Measurements from ENCODE around the gene PRR29. TPM values are rescaled to one million over a fixed set of nuclear protein-coding genes. Genes with fewer than 3 reads are reported as not detected.

Gene PRR29
- total RNA-seq (0.78 and 1.2 TPM in 2 replicates), polyA plus RNA-seq (0.39 and 0.60 TPM in 2 replicates), polyA minus RNA-seq (0.40 and 0.46 TPM in 2 replicates), Bru-seq, nascent RNA (percentile 11 among the genes with signal in this experiment), BruChase-seq, experiment 1, labeled RNA remaining after a 6-hour chase (percentile 15 among the genes with signal in this experiment), BruChase-seq, experiment 2, labeled RNA remaining after a 2-hour chase (percentile 11 among the genes with signal in this experiment)
- polyA plus RNA-seq (2011; cell fraction: cytosol; rRNA removed) = 0.22 and 0.25 TPM in 2 replicates
- 1.1 TPM in 2 replicates for polyA plus RNA-seq (2011; cell fraction: nucleus; rRNA removed)
- 27.6 and 50.2 TPM in 2 replicates for polyA plus RNA-seq (2012)
- polyA minus RNA-seq (2011; cell fraction: cytosol; rRNA and poly(A)+ RNA removed) = not detected
- 0.53 and 0.77 TPM in 2 replicates for polyA minus RNA-seq (2011; cell fraction: nucleus; rRNA and poly(A)+ RNA removed)
- long read RNA-seq, partial matches to known transcripts = 0 of 7 reads
- long read RNA-seq, other reads (novel, unspliced or antisense) = 5 of 7 reads

- intact Hi-C loops (cut with micrococcal nuclease) (loop anchor here (1.0 kb wide), 1 partner anchor 27 kb away; no protein-coding TSS in a partner anchor), dilution Hi-C loops (cut with MboI; ENCODE audit: extremely low pct_ligation_motif_present, low sequenced_read_pairs) (no loop called here)
- DNase-seq (ENCODE audit: low read depth, low spot score) (peak; percentile 71), FAIRE-seq (peak; percentile 68)
- Histone ChIP-seq H3K9ac (replicated peaks; ENCODE audit: extremely low read depth, insufficient read depth, low read length) (peak within 1 kb of the TSS; percentile 19), H3K79me2 (ENCODE audit: control insufficient read depth, insufficient read depth, low read length) (peaks cover 5% of the 10 kb centered on the region), H3K4me1 (ENCODE audit: control insufficient read depth, extremely low read depth, insufficient read depth, low read length) (peaks cover 42% of the 10 kb centered on the region), H3K27ac (ENCODE audit: insufficient read depth, low read depth, low read length) (peak within 1 kb of the TSS; percentile 23), H3K4me3 (replicated peaks in 1 of 3; ENCODE audit: insufficient read depth in 1 of 3, low read depth in 1 of 3, low read length in 3 of 3) (peak within 1 kb of the TSS; percentile 12 to 59 (median 37)), H4K20me1 (replicated peaks; ENCODE audit: control insufficient read depth, extremely low read depth, insufficient read depth, low read length) (no peaks in the 10 kb centered on the region), H3K9me3 (replicated peaks; ENCODE audit: control insufficient read depth, insufficient read depth, low read length) (no peaks in the 10 kb centered on the region), H2AFZ (ENCODE audit: low read depth, low read length) (peak within 1 kb of the TSS; percentile 72), H3K4me2 (ENCODE audit: insufficient read depth, low read length) (peak within 1 kb of the TSS; percentile 71), H3K36me3 (ENCODE audit: control insufficient read depth in 2 of 2, extremely low read depth in 1 of 2, insufficient read depth in 2 of 2, low read length in 2 of 2) (peaks cover 7 to 9% of the 10 kb centered on the region in 2 experiments), H3K27me3 (ENCODE audit: control insufficient read depth in 2 of 2, insufficient read depth in 2 of 2, low read length in 2 of 2) (no peaks in the 10 kb centered on the region), H3K9me1 (replicated peaks; ENCODE audit: control insufficient read depth, extremely low read depth, insufficient read depth, low read length) (no peaks in the 10 kb centered on the region)
- no TSS peak for BruUV-seq (replicated peaks)
- no peak for TF ChIP-seq FOS (IDR thresholded peaks at IDR 0.05; ENCODE audit: borderline replicate concordance, insufficient read depth, low read length)
- no peak for TF ChIP-seq MAX (IDR thresholded peaks at IDR 0.05; ENCODE audit: insufficient read depth, insufficient read length)
- no peak for TF ChIP-seq POLR2A (IDR thresholded peaks at IDR 0.05; ENCODE audit: low read depth, low read length)
- TF ChIP-seq POLR2AphosphoS5 (IDR thresholded peaks at IDR 0.05; ENCODE audit: insufficient read depth, low read depth, low read length) = no peak
- CTCF ChIA-PET = interaction anchor here (0.8 to 6.6 kb wide), 8 partner anchors 8 to 284 kb away, joined by 4 to 113 read pairs (median 12); partner anchors contain the start of genes GH1 and ICAM2
- POLR2A ChIA-PET = interaction anchor here (1.1 kb wide), 1 partner anchor 147 kb away, joined by 4 read pairs; no protein-coding TSS in a partner anchor
These were observed at the start of gene PRR29 for GRCh38 chr17:63998050-63998720. Gene PRR29 (plus strand): TSS chr17:63998351. CDS start chr17:63998365, 14 bp downstream.

- H3K27me3 ChIP-seq (ENCODE audit: control insufficient read depth in 2 of 2, insufficient read depth in 2 of 2, low read length in 2 of 2) = no peaks in the 10 kb centered on the region
- ChIA-PET POLR2A (no interaction called here), CTCF (interaction anchor here (0.7 kb wide), 2 partner anchors 42 to 77 kb away, joined by 3 read pairs; no protein-coding TSS in a partner anchor)
- H3K9me1 ChIP-seq (replicated peaks; ENCODE audit: control insufficient read depth, extremely low read depth, insufficient read depth, low read length) = no peaks in the 10 kb centered on the region
- H2AFZ ChIP-seq (ENCODE audit: low read depth, low read length) = no peak overlapping the region
- no peaks in the 10 kb centered on the region for H3K9me3 ChIP-seq (replicated peaks; ENCODE audit: control insufficient read depth, insufficient read depth, low read length)
- FAIRE-seq (no peak), DNase-seq (ENCODE audit: low read depth, low spot score) (no peak)
- TF ChIP-seq POLR2A (IDR thresholded peaks at IDR 0.05; ENCODE audit: low read depth, low read length) = no peak
- TF ChIP-seq CTCF (IDR thresholded peaks at IDR 0.05; ENCODE audit: extremely low read depth in 1 of 2, insufficient read depth in 1 of 2, low read depth in 1 of 2, low read length in 2 of 2) = no peak
- no peak for TF ChIP-seq MAX (IDR thresholded peaks at IDR 0.05; ENCODE audit: insufficient read depth, insufficient read length)
- TF ChIP-seq FOS (IDR thresholded peaks at IDR 0.05; ENCODE audit: borderline replicate concordance, insufficient read depth, low read length) = no peak
- TF ChIP-seq MYC (IDR thresholded peaks at IDR 0.05; ENCODE audit: low read depth, low read length) = no peak
- TF ChIP-seq GATA2 (IDR thresholded peaks at IDR 0.05; ENCODE audit: insufficient read depth, insufficient read length, low read depth, low read length) = no peak
- no peak for TF ChIP-seq JUN (IDR thresholded peaks at IDR 0.05; ENCODE audit: borderline replicate concordance, insufficient read depth, insufficient read length, low read depth)
- TF ChIP-seq EZH2 (IDR thresholded peaks at IDR 0.05; ENCODE audit: borderline replicate concordance, low read depth, low read length, severe bottlenecking) = no peak
- TF ChIP-seq POLR2AphosphoS5 (IDR thresholded peaks at IDR 0.05; ENCODE audit: insufficient read depth, low read depth, low read length) = no peak
- H3K4me3 ChIP-seq (replicated peaks in 1 of 3; ENCODE audit: insufficient read depth in 1 of 3, low read depth in 1 of 3, low read length in 3 of 3) = no peak overlapping the region
- H3K9ac ChIP-seq (replicated peaks; ENCODE audit: extremely low read depth, insufficient read depth, low read length) = no peak overlapping the region
- dilution Hi-C loops (cut with MboI; ENCODE audit: extremely low pct_ligation_motif_present, low sequenced_read_pairs) (no loop called here), intact Hi-C loops (cut with micrococcal nuclease) (no loop called here)
- H3K4me2 ChIP-seq (ENCODE audit: insufficient read depth, low read length) = no peak overlapping the region
- no TSS peak for BruUV-seq (replicated peaks)
- no peaks in the 10 kb centered on the region for H4K20me1 ChIP-seq (replicated peaks; ENCODE audit: control insufficient read depth, extremely low read depth, insufficient read depth, low read length)
- no peak overlapping the region for H3K27ac ChIP-seq (ENCODE audit: insufficient read depth, low read depth, low read length)
- no peaks in the 10 kb centered on the region for H3K36me3 ChIP-seq (ENCODE audit: control insufficient read depth in 2 of 2, extremely low read depth in 1 of 2, insufficient read depth in 2 of 2, low read length in 2 of 2)
- no peaks in the 10 kb centered on the region for H3K4me1 ChIP-seq (ENCODE audit: control insufficient read depth, extremely low read depth, insufficient read depth, low read length)
- no peaks in the 10 kb centered on the region for H3K79me2 ChIP-seq (ENCODE audit: control insufficient read depth, insufficient read depth, low read length)
These were observed 49.6 kb upstream of the PRR29 start for GRCh38 chr17:63948521-63948920.
